NT2/D1 (cell line): Measurements from ENCODE around the gene AK4.

Experiments
- SUZ12 ChIP-seq: IDR thresholded peaks from 2 replicates; pipeline ENCODE4 v1.6.1; 2011; ENCODE audit not compliant: insufficient read length, insufficient read depth; ENCODE audit errors: extremely low read depth
- ZNF274 ChIP-seq: IDR thresholded peaks from 2 replicates; pipeline ENCODE4 v1.6.1; 2011; ENCODE audit warnings: mild to moderate bottlenecking, low read depth, low read length

DNA sequence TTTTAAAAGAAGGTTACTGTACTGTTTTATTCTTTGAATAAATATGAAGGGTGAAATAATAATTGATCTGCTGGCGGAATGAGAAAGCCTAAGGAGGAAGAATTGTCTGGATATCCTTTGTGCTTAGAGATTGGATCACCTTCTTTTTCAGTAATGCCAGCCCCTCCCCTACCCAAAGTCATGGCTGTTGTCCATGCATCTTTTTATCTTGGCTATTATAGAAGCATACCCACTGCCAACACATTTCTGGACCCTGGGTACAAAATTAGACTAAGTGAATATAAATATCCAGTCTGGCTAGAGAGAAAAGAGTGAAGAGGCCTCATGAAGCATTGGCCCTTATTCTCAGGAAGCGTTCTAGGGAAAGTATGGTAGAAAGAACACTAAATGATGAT lies 28.1 kb downstream of the AK4 start:
- TF ChIP-seq ZNF274 (no peak), SUZ12 (no peak)
